ENCODE results near the gene NAALADL2.

Gene NAALADL2

DNA sequence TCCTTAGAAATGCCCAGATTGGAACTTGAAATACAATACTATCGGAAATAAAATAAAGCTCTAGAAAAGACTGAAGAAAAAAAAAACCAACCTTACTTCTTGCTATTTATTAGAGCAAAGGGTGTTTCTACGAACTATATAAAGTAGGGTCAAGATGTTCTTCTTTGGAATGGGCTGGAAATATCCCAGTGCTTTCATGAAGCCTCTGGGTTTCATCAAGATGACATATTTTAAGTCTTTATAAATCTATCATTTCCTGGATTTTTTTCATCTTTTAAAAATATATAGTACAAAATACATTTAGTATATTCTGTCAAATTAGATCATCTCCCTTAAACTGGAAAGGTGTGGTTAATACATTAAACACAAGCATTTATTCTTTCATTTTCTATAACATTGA, 978.8 kb downstream of the NAALADL2 start:
- DNase-seq (ENCODE audit: low read depth, low spot score), result no peak
- H3K27ac ChIP-seq, result no peak overlapping the region

DNA sequence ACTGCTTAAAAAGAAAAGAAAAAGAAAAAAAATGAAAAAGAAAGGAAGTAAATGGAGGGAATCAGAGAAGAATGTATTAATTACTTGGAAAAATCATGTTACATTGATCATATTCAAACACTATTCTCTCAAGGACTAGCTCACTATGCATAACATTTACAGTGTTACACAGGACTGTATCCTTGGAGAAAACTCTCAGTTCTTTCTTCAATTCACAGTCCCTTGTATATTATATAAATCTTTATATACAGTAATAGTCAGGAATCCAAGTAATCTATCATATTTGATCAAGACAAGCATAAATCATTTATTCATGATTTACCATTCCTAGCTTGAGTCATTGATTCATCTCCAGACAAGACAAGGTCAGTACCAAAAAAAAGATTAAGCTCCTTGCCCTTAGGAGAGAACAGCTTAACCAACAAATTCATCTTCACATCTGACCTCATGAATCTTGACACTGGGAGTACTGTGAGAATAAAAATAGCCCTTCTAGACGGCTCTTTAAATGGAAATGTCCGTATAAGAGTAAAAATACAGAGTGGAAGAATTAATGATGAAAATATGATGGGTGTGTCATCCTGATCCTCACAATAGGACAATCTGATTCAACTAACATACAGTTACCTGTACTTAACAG, 980.4 kb downstream of the NAALADL2 start:
- H3K27ac ChIP-seq, result no peak overlapping the region
- DNase-seq (ENCODE audit: low read depth, low spot score), result no peak

DNA sequence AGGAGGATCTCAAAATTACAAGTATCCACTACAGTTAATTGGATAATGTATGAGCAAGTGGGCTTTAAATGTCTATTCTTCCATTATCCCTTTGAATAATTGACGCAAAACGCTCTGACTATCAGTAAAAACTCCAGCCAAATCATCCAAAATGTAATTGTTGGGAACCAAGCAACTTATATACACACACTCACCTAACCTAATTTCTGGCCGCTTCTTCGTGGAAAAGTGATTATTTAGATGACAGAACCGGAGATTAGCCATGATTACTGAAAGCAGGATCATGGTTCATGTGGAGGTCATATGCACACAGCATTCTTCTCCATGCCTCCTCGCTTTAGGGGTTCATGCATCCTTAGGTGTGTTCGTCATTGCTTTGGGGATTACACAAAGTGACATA, 992.4 kb downstream of the NAALADL2 start:
- no peak for DNase-seq (ENCODE audit: low read depth, low spot score)
- H3K27ac ChIP-seq, result no peak overlapping the region

DNA sequence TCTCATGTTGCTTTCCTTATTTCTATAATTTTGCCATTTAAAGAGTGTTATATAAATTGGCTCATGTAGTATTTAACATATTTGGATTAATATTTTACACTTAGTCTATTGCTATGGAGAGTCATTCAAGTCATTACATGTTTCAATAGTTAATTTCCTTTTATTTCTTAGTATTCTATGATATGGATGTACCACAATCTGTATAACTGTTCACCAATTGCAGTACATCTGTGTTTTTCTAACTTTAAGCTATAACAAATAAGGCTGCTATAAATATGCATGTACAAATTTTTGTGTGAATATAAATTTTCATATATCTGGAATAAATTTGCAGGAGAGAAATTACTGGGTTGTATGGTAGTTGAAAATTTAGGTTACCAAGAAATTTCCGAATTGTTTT, 993.4 kb downstream of the NAALADL2 start:
- H3K27ac ChIP-seq, result no peak overlapping the region
- no peak for DNase-seq (ENCODE audit: low read depth, low spot score)

DNA sequence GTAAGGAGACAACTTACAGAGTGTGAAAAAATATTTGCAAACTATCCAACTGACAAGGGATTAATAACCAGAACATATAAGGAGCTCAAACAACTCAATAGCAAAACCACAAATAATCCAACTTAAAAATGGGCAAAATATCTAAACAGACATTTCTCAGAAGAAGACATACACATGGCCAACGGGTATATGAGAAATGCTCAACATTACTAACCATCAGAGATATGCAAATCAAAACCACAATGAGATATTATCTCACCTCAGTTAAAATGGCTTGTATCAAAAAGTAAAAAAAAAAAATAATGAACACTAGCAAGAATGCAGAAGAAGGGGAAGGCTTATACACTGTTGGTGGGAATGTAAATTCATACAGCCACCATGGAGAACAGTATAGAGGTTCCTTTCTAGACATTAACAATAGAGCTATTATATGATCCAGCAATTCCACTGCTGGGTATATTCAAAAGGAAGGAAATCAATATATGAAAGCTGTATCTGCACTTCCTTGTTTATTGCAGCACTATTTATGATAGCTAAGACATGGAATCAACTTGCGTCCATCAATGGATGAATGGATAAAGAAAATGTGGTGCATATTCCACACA, 998.6 kb downstream of the NAALADL2 start:
- no peak for DNase-seq (ENCODE audit: low read depth, low spot score)
- H3K27ac ChIP-seq, result no peak overlapping the region
